Measurements from ENCODE around the gene COQ10A. TPM values are rescaled to one million over a fixed set of nuclear protein-coding genes. Genes with fewer than 3 reads are reported as not detected.

Gene COQ10A
- total and polyA plus RNA-seq, 10 of the 15 experiments (the other 5 are each of a cell fraction or from before 2014, with no cell fraction given), result 3.3 to 19.5 (median 6.9) TPM

DNA sequence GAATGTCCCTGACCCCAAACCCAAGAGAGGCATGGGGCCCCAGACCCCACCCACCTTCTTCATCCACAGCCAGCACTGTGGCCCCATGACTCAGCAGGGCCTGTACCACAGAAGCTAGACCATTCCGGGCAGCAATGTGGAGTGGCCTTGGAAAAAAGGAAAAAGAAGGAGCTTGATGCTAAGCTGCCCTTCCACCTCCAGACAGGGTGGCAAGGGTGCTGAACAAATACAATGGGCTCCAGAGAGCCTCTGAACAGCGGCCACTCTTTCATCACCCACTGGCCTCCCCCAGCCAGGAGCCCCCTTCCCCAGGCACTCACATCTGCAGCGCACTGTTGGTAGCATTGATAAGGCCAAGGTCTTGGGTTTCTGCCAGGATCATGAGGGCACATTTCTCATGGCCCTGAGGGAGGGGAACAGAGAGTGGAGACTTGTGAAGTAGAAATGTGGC, 23.0 kb upstream of the COQ10A start (continued):
- TF ChIP-seq EP300 (IDR thresholded peaks at IDR 0.05; ENCODE audit: borderline replicate concordance in 1 of 2, control insufficient read depth in 1 of 2, low read depth in 2 of 2, low read length in 2 of 2) (no peak), ZNF207 (IDR thresholded peaks at IDR 0.05; ENCODE audit: borderline replicate concordance) (no peak), TARDBP (IDR thresholded peaks at IDR 0.05; ENCODE audit: borderline replicate concordance) (no peak), IKZF2 (IDR thresholded peaks at IDR 0.05) (no peak), NKRF (conservative IDR thresholded peaks at IDR 0.05) (no peak), POLR2AphosphoS5 (IDR thresholded peaks at IDR 0.05; ENCODE audit: low read length) (no peak), SREBF1 (IDR thresholded peaks at IDR 0.05; ENCODE audit: low read length) (no peak), FOXK2 (IDR thresholded peaks at IDR 0.05) (no peak), SMARCA5 (IDR thresholded peaks at IDR 0.05) (no peak)

- ChIA-PET SMC1A (ENCODE audit: uncharacterized antibody, unreplicated experiment) (no interaction called here), POLR2A (interaction anchor here (1.0 kb wide), 1 partner anchor 23 kb away, joined by 4 read pairs; the partner anchor contains the start of gene RNF41), CTCF (no interaction called here), RAD21 (ENCODE audit: unreplicated experiment) (no interaction called here)
- in situ Hi-C loops (cut with MboI) (no loop called here), intact Hi-C loops (cut with micrococcal nuclease; ENCODE audit: unreplicated experiment) (no loop called here)
- no peaks in the 10 kb centered on the region for H4K20me1 ChIP-seq (ENCODE audit: control insufficient read depth, insufficient read depth)
- peaks cover 12 to 27% of the 10 kb centered on the region in 2 experiments for H3K36me3 ChIP-seq (ENCODE audit: control insufficient read depth in 2 of 2, insufficient read depth in 2 of 2, low read length in 1 of 2)
- H3K27me3 ChIP-seq (replicated peaks in 1 of 2; ENCODE audit: control insufficient read depth in 2 of 2, insufficient read depth in 2 of 2, low read length in 1 of 2), result no peaks in the 10 kb centered on the region
- H3K79me2 ChIP-seq (ENCODE audit: control insufficient read depth, insufficient read depth, low read length), result no peaks in the 10 kb centered on the region
- H3K4me1 ChIP-seq (ENCODE audit: control insufficient read depth, insufficient read depth, low read length), result no peaks in the 10 kb centered on the region
- FAIRE-seq (no peak), DNase-seq (ENCODE audit: low read depth, low spot score) (no peak), ATAC-seq (no peak)
- WGBS (ENCODE audit: insufficient coverage, insufficient replicate concordance, low lambda C conversion rate, missing lambda C conversion rate), result 95% methylated on average over 14 of the region's 14 CpGs
- no TSS peak for BruUV-seq (replicated peaks)
- H3K27ac ChIP-seq (ENCODE audit: control insufficient read depth, insufficient read depth), result no peak overlapping the region
- H3K9ac ChIP-seq (ENCODE audit: control insufficient read depth, insufficient read depth, low read length), result no peak overlapping the region
- no peaks in the 10 kb centered on the region for H3K9me3 ChIP-seq (replicated peaks; ENCODE audit: control insufficient read depth, insufficient read depth, low read length)
- H2AFZ ChIP-seq (ENCODE audit: control insufficient read depth, low read depth, low read length), result no peak overlapping the region
- H3K4me3 ChIP-seq, result no peak overlapping the region
- no peak overlapping the region for H3K4me2 ChIP-seq (ENCODE audit: control insufficient read depth, insufficient read depth)
- no peak for TF ChIP-seq FOS (IDR thresholded peaks at IDR 0.05; ENCODE audit: borderline replicate concordance, extremely low read depth, insufficient read length)
- TF ChIP-seq, protein P1, sequence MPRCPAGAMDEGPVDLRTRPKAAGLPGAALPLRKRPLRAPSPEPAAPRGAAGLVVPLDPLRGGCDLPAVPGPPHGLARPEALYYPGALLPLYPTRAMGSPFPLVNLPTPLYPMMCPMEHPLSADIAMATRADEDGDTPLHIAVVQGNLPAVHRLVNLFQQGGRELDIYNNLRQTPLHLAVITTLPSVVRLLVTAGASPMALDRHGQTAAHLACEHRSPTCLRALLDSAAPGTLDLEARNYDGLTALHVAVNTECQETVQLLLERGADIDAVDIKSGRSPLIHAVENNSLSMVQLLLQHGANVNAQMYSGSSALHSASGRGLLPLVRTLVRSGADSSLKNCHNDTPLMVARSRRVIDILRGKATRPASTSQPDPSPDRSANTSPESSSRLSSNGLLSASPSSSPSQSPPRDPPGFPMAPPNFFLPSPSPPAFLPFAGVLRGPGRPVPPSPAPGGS (IDR thresholded peaks at IDR 0.05; ENCODE audit: borderline replicate concordance, insufficient read depth, low read depth, low read length, poor library complexity, severe bottlenecking), result no peak
- no peak for TF ChIP-seq GATAD2B (conservative IDR thresholded peaks at IDR 0.05; ENCODE audit: low read depth)
- no peak for TF ChIP-seq CHD2 (IDR thresholded peaks at IDR 0.05; ENCODE audit: borderline replicate concordance, low read depth, low read length)
- TF ChIP-seq, protein P2, sequence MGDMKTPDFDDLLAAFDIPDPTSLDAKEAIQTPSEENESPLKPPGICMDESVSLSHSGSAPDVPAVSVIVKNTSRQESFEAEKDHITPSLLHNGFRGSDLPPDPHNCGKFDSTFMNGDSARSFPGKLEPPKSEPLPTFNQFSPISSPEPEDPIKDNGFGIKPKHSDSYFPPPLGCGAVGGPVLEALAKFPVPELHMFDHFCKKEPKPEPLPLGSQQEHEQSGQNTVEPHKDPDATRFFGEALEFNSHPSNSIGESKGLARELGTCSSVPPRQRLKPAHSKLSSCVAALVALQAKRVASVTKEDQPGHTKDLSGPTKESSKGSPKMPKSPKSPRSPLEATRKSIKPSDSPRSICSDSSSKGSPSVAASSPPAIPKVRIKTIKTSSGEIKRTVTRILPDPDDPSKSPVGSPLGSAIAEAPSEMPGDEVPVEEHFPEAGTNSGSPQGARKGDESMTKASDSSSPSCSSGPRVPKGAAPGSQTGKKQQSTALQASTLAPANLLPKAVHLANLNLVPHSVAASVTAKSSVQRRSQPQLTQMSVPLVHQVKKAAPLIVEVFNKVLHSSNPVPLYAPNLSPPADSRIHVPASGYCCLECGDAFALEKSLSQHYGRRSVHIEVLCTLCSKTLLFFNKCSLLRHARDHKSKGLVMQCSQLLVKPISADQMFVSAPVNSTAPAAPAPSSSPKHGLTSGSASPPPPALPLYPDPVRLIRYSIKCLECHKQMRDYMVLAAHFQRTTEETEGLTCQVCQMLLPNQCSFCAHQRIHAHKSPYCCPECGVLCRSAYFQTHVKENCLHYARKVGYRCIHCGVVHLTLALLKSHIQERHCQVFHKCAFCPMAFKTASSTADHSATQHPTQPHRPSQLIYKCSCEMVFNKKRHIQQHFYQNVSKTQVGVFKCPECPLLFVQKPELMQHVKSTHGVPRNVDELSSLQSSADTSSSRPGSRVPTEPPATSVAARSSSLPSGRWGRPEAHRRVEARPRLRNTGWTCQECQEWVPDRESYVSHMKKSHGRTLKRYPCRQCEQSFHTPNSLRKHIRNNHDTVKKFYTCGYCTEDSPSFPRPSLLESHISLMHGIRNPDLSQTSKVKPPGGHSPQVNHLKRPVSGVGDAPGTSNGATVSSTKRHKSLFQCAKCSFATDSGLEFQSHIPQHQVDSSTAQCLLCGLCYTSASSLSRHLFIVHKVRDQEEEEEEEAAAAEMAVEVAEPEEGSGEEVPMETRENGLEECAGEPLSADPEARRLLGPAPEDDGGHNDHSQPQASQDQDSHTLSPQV (IDR thresholded peaks at IDR 0.05), result no peak
- no peak for TF ChIP-seq NR2C1 (IDR thresholded peaks at IDR 0.05)
- TF ChIP-seq ASH2L (IDR thresholded peaks at IDR 0.05; ENCODE audit: borderline replicate concordance, low read depth), result no peak
- no peak for TF ChIP-seq NBN (IDR thresholded peaks at IDR 0.05)
- TF ChIP-seq NFYB (IDR thresholded peaks at IDR 0.05; ENCODE audit: insufficient read depth, low read depth, low read length), result no peak
Observed at GRCh38 chr12:56244494-56244893, 22.2 kb upstream of the COQ10A start.
